ENCODE measurements around the gene SP8.

The SP8 gene

GRCh38 chr7:20793694-20794394 lies 7.2 kb upstream of the SP8 start:
- DNase-seq (ENCODE audit: low read depth), result no peak

DNA sequence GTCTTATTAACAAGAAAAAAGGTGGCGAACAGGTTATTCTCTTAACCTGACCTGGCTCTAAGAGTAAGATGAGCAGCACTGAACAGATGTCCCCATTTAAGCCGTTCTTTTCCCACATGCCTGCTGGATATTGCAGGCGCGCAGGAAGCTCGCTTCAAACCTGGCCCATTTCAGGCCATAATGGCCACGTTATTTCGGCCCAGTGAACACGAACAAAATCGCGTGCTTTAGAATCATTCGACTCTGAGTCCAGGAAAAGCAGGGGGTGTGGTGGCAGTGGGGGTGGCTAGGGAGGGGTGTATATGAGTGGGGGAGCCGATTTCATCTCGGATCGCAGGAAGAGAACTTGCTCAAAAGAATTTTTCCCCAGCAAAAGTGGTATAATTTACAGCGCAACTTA lies 6.6 kb upstream of the SP8 start:
- no peak for DNase-seq (ENCODE audit: low read depth)

- DNase-seq (ENCODE audit: low read depth), result no peak
Observed at GRCh38 chr7:20791538-20792434, 5.1 kb upstream of the SP8 start.

- no peak for DNase-seq (ENCODE audit: low read depth)
Observed at GRCh38 chr7:20790375-20790774, 3.7 kb upstream of the SP8 start.

- DNase-seq (ENCODE audit: low read depth), result no peak
Observed at GRCh38 chr7:20788420-20788990, 1.8 kb upstream of the SP8 start.

GRCh38 chr7:20787660-20788419 lies 1.2 kb upstream of the SP8 start:
- DNase-seq (ENCODE audit: low read depth), result no peak

DNA sequence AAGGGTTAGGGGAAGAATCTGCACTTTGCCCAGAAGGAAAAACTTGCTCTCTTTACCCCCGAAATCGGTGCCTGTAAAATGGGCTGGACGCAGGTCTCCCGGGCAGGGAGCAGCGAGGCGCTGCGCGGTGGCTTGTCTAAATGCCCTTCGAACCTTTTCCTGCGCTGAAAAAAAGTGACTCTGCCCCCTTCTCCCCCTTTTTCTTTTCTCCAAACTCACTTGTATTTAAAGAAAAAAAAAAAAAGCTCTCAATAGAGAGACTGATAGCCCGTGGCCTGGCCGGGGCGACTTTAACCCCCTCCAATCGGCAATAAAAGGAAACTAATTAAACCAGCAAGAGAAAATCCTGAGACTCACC lies 286 bp downstream of the SP8 start:
- no peak for DNase-seq (ENCODE audit: low read depth)

GRCh38 chr7:20786049-20786412 lies 655 bp downstream of the SP8 start:
- no peak for DNase-seq (ENCODE audit: low read depth)

- DNase-seq (ENCODE audit: low read depth), result no peak
Observed at GRCh38 chr7:20785157-20786048, 1.3 kb downstream of the SP8 start.

DNA sequence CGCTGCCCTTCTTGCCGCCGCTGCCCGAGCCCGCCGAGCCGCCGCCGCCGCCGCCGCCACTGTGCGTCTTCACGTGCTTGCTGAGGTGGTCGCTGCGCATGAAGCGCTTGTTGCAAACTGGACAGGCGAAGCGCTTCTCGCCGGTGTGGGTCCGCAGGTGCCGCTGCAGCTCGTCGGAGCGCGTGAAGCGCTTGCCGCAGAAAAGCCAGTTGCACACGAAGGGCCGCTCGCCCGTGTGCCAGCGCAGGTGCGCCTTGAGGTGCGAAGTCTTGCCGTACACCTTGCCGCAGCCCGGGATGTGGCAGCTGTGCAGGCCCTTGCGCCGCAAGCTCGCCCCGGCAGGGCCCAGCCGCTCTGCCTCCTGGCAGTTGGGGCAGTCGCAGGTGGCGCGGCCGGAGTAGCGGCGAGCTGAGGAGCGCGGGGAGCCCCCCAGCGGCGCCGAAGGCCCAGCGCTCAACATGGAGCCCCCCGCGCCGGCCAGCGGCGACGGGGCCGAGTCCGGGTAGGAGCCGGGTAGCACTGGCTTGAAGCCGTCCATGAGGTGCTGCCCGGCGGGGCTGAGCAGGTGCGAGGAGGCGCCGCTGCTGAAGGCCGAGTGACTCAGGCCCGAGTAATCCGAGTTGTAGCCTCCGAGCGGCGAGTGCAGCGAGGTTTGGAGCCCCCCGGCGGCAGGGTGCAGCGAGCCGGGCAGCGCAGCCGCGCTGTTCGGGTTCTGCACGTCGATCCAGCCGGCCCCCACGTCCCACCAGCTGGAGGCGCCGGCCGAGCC lies 2.1 kb downstream of the SP8 start:
- DNase-seq (ENCODE audit: low read depth), result no peak

GRCh38 chr7:20783700-20784387 lies 2.8 kb downstream of the SP8 start:
- DNase-seq (ENCODE audit: low read depth), result no peak

- DNase-seq (ENCODE audit: low read depth), result no peak
Observed at GRCh38 chr7:20783125-20783699, 3.5 kb downstream of the SP8 start.

DNA sequence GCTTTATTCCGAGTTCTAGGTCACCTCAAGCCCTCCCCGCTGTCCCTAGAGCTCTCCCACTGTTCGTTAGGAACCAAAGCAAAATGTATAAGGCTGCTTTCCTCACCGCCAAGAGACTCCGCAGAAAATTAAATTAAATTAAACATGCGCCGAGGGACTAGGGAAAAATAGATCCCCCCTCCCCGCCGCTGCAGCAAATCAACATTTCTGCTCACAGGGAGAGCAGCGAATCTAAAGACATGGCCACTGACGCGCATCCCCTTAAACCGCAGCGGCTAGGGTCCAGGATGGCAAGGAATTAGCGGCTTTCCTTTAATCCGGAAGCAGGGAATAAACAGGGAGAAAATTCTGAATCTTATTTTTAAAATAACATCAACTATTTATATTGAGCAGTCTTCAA lies 7.6 kb downstream of the SP8 start:
- DNase-seq (ENCODE audit: low read depth), result no peak

GRCh38 chr7:20778063-20778721 lies 8.5 kb downstream of the SP8 start:
- DNase-seq (ENCODE audit: low read depth), result no peak

- DNase-seq (ENCODE audit: low read depth), result no peak
Observed at GRCh38 chr7:20777377-20778062, 9.2 kb downstream of the SP8 start.

DNA sequence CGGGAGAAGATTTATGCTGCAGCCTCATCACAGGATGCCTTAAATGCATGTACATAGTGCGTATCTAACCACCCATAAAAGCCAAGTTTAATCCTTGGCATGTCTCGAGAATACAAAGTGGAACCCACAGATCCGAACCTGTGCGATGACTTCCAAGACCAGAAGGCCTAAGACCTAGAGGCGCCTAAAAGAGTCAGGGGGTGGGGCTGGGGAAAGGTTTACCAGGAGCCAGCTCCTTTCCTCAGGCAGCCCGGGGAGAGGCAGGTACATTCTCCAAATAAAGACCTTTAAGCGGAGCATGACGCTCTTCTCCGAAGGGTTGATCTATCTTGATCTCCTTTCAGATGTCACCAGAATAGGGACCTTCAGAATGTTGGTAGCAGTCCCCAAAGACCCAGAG lies 9.7 kb downstream of the SP8 start:
- DNase-seq (ENCODE audit: low read depth), result no peak

- no peak for DNase-seq (ENCODE audit: low read depth)
Observed at GRCh38 chr7:20776214-20776911, 10.3 kb downstream of the SP8 start.

GRCh38 chr7:20754001-20754400 lies 32.7 kb downstream of the SP8 start:
- DNase-seq (ENCODE audit: low read depth), result no peak
